Neural cell (in vitro differentiated cells): ENCODE results near the gene EVL. TPM values are rescaled to one million over a fixed set of nuclear protein-coding genes. Genes with fewer than 3 reads are reported as not detected.

Experiments
- H2AFZ ChIP-seq: fragments of 200-600, 300-800 bp; sonication (generic), shearing (Covaris generic); 2 replicates; pipeline ENCODE4 v1.6.0; 2014; ENCODE audit warnings: low read depth, mild to moderate bottlenecking, antibody characterized with exemption, low read length, moderate library complexity
- H3F3A ChIP-seq: fragments of 200-600 bp; shearing (Covaris generic); 2 replicates; pipeline ENCODE4 v1.6.1; 2016; ENCODE audit warnings: mild to moderate bottlenecking, moderate library complexity, mixed read lengths, antibody characterized with exemption, low read length; ENCODE audit not compliant: insufficient read depth, poor library complexity, severe bottlenecking
- H3K27ac ChIP-seq: fragments of 200-600, 300-800 bp; sonication (generic), shearing (Covaris generic); 2 replicates; pipeline ENCODE4 v1.5.1; 2014; ENCODE audit warnings: mild to moderate bottlenecking, low read length, moderate library complexity
- H3K27me3 ChIP-seq: fragments of 300-800, 200-600 bp; sonication (generic), shearing (Covaris generic); 2 replicates; pipeline ENCODE4 v1.6.0; 2014; ENCODE audit warnings: mild to moderate bottlenecking, low read depth, low read length, moderate library complexity; ENCODE audit not compliant: insufficient read depth
- H3K36me3 ChIP-seq: fragments of 300-800, 200-600 bp; sonication (generic), shearing (Covaris generic); 2 replicates; pipeline ENCODE4 v1.5.1; 2014; ENCODE audit warnings: mild to moderate bottlenecking, antibody characterized with exemption, low read length, moderate library complexity; ENCODE audit not compliant: insufficient read depth
- H3K4me2 ChIP-seq: fragments of 300-800, 200-600 bp; sonication (generic), shearing (Covaris generic); 2 replicates; pipeline ENCODE4 v1.6.0; 2014; ENCODE audit warnings: mild to moderate bottlenecking, low read length
- H3K4me3 ChIP-seq: fragments of 300-800, 200-600 bp; sonication (generic), shearing (Covaris generic); 2 replicates; pipeline ENCODE4 v1.5.1; 2014; ENCODE audit warnings: mild to moderate bottlenecking, low read length, moderate library complexity
- H3K79me2 ChIP-seq: fragments of 200-600 bp; shearing (Covaris generic); replicated peaks from 2 replicates; pipeline ENCODE4 v1.6.0; 2014; ENCODE audit warnings: mild to moderate bottlenecking, low read length, moderate library complexity; ENCODE audit not compliant: insufficient read depth
- H3K9ac ChIP-seq: fragments of 300-800, 200-600 bp; sonication (generic), shearing (Covaris generic); 2 replicates; pipeline ENCODE4 v1.6.1; 2016; ENCODE audit warnings: mild to moderate bottlenecking, low read length, mixed read lengths
- H3K9me2 ChIP-seq: fragments of 200-600 bp; shearing (Covaris generic); 2 replicates; pipeline ENCODE4 v1.6.1; 2016; ENCODE audit warnings: mild to moderate bottlenecking, low read length, mixed read lengths; ENCODE audit not compliant: insufficient read depth
- H3K9me3 ChIP-seq: fragments of 200-600, 300-800 bp; sonication (generic), shearing (Covaris generic); 2 replicates; pipeline ENCODE4 v1.6.1; 2016; ENCODE audit warnings: mild to moderate bottlenecking, mixed run types, low read length, moderate library complexity, mixed read lengths
- H4K20me1 ChIP-seq: fragments of 200-600 bp; shearing (Covaris generic); 2 replicates; pipeline ENCODE4 v1.6.1; 2016; ENCODE audit warnings: mild to moderate bottlenecking, mixed run types; ENCODE audit not compliant: insufficient read depth
- CTCF ChIP-seq: fragments of 450-650 bp; IDR thresholded peaks from 2 replicates; pipeline ENCODE4 v1.5.1; 2014; ENCODE audit warnings: antibody characterized with exemption, mild to moderate bottlenecking, moderate library complexity; ENCODE audit not compliant: poor library complexity, severe bottlenecking
- EP300 ChIP-seq: fragments of 450-650 bp; conservative IDR thresholded peaks from 2 replicates; pipeline ENCODE4 v1.6.1; 2014; ENCODE audit warnings: antibody characterized with exemption, mild to moderate bottlenecking, moderate library complexity; ENCODE audit not compliant: poor library complexity, severe bottlenecking
- EZH2 ChIP-seq: fragments of 200-600, 300-800 bp; shearing (Covaris generic), sonication (generic); IDR thresholded peaks from 2 replicates; pipeline ENCODE4 v1.6.1; 2014; ENCODE audit warnings: antibody characterized with exemption, low read length, borderline replicate concordance, mild to moderate bottlenecking; ENCODE audit not compliant: insufficient read depth, poor library complexity, severe bottlenecking
- MXI1 ChIP-seq: fragments of 450-650 bp; conservative IDR thresholded peaks from 2 replicates; pipeline ENCODE4 v1.6.1; 2014; ENCODE audit warnings: antibody characterized with exemption, mild to moderate bottlenecking; ENCODE audit not compliant: poor library complexity, severe bottlenecking
- POLR2AphosphoS5 ChIP-seq: IDR thresholded peaks from 2 replicates; pipeline ENCODE4 v1.6.1; 2012
- RAD21 ChIP-seq: fragments of 450-650 bp; conservative IDR thresholded peaks from 2 replicates; pipeline ENCODE4 v1.6.1; 2014; ENCODE audit warnings: antibody characterized with exemption, mild to moderate bottlenecking, moderate library complexity
- SMC3 ChIP-seq: fragments of 450-650 bp; conservative IDR thresholded peaks from 2 replicates; pipeline ENCODE4 v1.6.1; 2014; ENCODE audit warnings: antibody characterized with exemption, mild to moderate bottlenecking, moderate library complexity; ENCODE audit not compliant: poor library complexity
- TAF1 ChIP-seq: IDR thresholded peaks from 2 replicates; pipeline ENCODE4 v1.6.1; 2012; ENCODE audit warnings: low read depth
- polyA plus RNA-seq: library from polyadenylated mRNA; depleted of rRNA; stranded (reverse); fragments of >200 nt; gene quantifications from 2 replicates; pipeline ENCODE4 v1.2.3, GENCODE V29; 2014
- TF ChIP-seq, protein P1 (sequence below): IDR thresholded peaks from 2 replicates; pipeline ENCODE4 v1.6.1; 2012; ENCODE audit warnings: borderline replicate concordance

EVL gene
- polyA plus RNA-seq, 1 donor from 2014 or later, result 387 TPM

DNA sequence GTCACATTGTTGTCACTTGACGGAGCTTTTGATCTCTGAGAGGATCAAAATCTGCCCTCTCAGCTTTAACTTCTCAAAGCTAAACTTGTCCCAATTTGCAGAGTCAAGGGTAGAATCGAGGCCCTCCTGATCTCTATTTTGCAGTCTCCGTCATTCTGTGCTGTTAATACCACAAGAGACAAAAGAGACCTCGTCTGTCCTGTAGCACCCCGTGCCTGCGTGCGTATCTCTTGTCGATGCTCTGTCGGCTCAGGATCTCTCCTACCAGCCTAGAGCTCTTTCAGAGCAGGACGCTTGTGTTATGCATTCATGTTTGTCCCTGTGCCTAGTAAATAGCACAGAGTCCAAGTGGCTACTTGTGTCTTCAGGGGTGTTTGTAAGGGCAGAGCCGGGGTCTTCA is 5.1 kb downstream of the EVL start:
- Histone ChIP-seq H3K9ac (no peak overlapping the region), H2AFZ (no peak overlapping the region), H3K79me2 (peaks cover 59% of the 10 kb centered on the region), H3K27me3 (no peaks in the 10 kb centered on the region), H3K27ac (no peak overlapping the region), H3K9me2 (no peaks in the 10 kb centered on the region), H3K4me2 (no peak overlapping the region), H3K36me3 (no peaks in the 10 kb centered on the region), H3K4me3 (no peak overlapping the region), H3F3A (no peaks in the 10 kb centered on the region), H4K20me1 (peaks cover 23% of the 10 kb centered on the region), H3K9me3 (no peaks in the 10 kb centered on the region)
- TF ChIP-seq MXI1 (no peak), POLR2AphosphoS5 (no peak), EP300 (no peak), TAF1 (no peak), RAD21 (no peak), EZH2 (no peak)

DNA sequence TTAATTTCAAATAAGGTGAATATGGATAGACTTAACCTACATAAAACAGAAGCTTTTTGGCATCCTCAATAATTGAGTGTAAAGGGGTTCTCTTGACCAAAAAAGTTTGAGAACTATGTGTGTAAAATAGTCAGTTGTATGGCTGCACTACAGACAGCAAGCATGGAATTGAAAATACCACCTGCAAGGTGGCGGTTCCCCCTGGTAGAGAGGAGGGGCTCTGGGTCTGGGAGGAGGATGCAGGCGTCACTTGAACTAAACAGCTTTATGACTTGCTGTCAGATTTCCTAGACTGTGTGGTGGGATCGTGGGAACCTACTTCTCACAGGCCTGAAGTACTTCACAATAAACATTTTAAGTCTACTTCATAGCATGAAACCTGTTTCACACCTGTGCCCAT is 6.3 kb downstream of the EVL start:
- Histone ChIP-seq H3K4me3 (no peak overlapping the region), H2AFZ (no peak overlapping the region), H3K27ac (peak overlapping the region; percentile 28), H3K9me3 (no peaks in the 10 kb centered on the region), H3K9me2 (no peaks in the 10 kb centered on the region), H4K20me1 (peaks cover 29% of the 10 kb centered on the region), H3K4me2 (no peak overlapping the region), H3K36me3 (no peaks in the 10 kb centered on the region), H3K79me2 (peaks cover 64% of the 10 kb centered on the region), H3F3A (no peaks in the 10 kb centered on the region), H3K27me3 (no peaks in the 10 kb centered on the region), H3K9ac (no peak overlapping the region)
- TF ChIP-seq MXI1 (peak; percentile 13), EZH2 (no peak), RAD21 (no peak), EP300 (no peak)
- TF ChIP-seq, protein P1, sequence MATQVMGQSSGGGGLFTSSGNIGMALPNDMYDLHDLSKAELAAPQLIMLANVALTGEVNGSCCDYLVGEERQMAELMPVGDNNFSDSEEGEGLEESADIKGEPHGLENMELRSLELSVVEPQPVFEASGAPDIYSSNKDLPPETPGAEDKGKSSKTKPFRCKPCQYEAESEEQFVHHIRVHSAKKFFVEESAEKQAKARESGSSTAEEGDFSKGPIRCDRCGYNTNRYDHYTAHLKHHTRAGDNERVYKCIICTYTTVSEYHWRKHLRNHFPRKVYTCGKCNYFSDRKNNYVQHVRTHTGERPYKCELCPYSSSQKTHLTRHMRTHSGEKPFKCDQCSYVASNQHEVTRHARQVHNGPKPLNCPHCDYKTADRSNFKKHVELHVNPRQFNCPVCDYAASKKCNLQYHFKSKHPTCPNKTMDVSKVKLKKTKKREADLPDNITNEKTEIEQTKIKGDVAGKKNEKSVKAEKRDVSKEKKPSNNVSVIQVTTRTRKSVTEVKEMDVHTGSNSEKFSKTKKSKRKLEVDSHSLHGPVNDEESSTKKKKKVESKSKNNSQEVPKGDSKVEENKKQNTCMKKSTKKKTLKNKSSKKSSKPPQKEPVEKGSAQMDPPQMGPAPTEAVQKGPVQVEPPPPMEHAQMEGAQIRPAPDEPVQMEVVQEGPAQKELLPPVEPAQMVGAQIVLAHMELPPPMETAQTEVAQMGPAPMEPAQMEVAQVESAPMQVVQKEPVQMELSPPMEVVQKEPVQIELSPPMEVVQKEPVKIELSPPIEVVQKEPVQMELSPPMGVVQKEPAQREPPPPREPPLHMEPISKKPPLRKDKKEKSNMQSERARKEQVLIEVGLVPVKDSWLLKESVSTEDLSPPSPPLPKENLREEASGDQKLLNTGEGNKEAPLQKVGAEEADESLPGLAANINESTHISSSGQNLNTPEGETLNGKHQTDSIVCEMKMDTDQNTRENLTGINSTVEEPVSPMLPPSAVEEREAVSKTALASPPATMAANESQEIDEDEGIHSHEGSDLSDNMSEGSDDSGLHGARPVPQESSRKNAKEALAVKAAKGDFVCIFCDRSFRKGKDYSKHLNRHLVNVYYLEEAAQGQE, result no peak

DNA sequence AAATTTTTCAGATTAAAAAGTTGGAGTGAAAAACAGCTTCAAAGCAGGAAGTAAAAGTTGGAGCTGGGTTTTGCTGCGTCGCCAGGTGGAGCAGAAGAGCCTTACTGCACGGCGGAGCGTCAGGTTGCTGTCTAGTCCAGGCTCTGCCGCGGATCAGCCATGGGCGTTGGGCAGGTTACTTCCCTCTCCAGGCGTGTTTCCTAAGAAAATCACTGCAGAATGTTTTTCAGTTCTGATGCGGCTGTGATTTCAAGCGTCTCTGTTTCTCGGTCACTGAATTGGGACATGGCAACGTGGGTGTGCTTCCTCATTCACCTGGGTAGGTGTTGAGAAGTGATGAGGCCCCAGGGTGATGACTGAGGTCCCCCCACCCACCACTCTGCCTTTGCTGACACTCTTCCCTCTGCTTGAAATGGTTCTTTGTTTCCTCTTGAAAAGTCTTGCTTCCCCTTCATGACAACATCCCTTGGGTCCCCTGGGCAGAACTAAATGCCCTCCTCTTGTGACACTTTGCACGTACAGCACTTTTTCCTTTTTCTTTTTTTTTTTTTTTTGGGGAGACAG is 7.6 kb downstream of the EVL start:
- Histone ChIP-seq H3K4me2 (no peak overlapping the region), H2AFZ (no peak overlapping the region), H3F3A (no peaks in the 10 kb centered on the region), H3K27me3 (no peaks in the 10 kb centered on the region), H4K20me1 (peaks cover 27% of the 10 kb centered on the region), H3K4me3 (no peak overlapping the region), H3K9me3 (no peaks in the 10 kb centered on the region), H3K79me2 (peaks cover 56% of the 10 kb centered on the region), H3K9me2 (no peaks in the 10 kb centered on the region), H3K36me3 (no peaks in the 10 kb centered on the region), H3K27ac (no peak overlapping the region), H3K9ac (no peak overlapping the region)
- TF ChIP-seq, protein P1, result no peak
- TF ChIP-seq TAF1 (no peak), POLR2AphosphoS5 (no peak), SMC3 (no peak), EP300 (no peak), CTCF (no peak), MXI1 (no peak), RAD21 (no peak), EZH2 (no peak)
